BLaER1 treated with 17β-estradiol and CSF1 and Interleukin-3, amounts not matched to agents 10 nM and 100 nM (cell line): Measurements from ENCODE around the gene PGAP6.

Experiments
- H3K27ac ChIP-seq, 11 experiments: shearing (Covaris generic); formaldehyde crosslinking; 2 replicates each; pipeline ENCODE4 v1.8.1; 2022
- H3K27me3 ChIP-seq, 11 experiments: shearing (Covaris generic); formaldehyde crosslinking; 2 replicates each; pipeline ENCODE4 v1.8.1; 2022
- H3K36me3 ChIP-seq, 11 experiments: shearing (Covaris generic); formaldehyde crosslinking; 2 replicates each; pipeline ENCODE4 v1.8.1; 2022
- H3K4me1 ChIP-seq, 10 experiments: shearing (Covaris generic); formaldehyde crosslinking; 2 replicates each; pipeline ENCODE4 v1.8.1; 2022
- H3K4me2 ChIP-seq, 11 experiments: shearing (Covaris generic); formaldehyde crosslinking; 2 replicates each; pipeline ENCODE4 v1.8.1; 2022
- H3K4me3 ChIP-seq, 10 experiments: shearing (Covaris generic); formaldehyde crosslinking; 2 replicates each; pipeline ENCODE4 v1.8.1; 2022
- H3K9ac ChIP-seq, 11 experiments: shearing (Covaris generic); formaldehyde crosslinking; 2 replicates each; pipeline ENCODE4 v1.8.1; 2022
- H3K9me3 ChIP-seq, 11 experiments: shearing (Covaris generic); formaldehyde crosslinking; replicated peaks in 1 of 11; 2 replicates each; pipeline ENCODE4 v1.8.1; 2022
- H4K20me1 ChIP-seq, 11 experiments: shearing (Covaris generic); formaldehyde crosslinking; 2 replicates each; pipeline ENCODE4 v1.8.1; 2022
- Cebpa-rat ChIP-seq, 11 experiments: shearing (Covaris generic); IDR thresholded peaks; 2 replicates each; pipeline ENCODE4 v1.8.1; 2022

PGAP6 gene

GRCh38 chr16:405548-406506, 24.0 kb upstream of the PGAP6 start:
- H3K9ac ChIP-seq = peak overlapping the region in 10 of 11 experiments; percentile 14 to 56 (median 44); a peak in 10 of 22 replicates
- H3K4me3 ChIP-seq = no peak overlapping the region
- no peak overlapping the region; a peak in 1 of 22 replicates for H3K27ac ChIP-seq
- no peaks in the 10 kb centered on the region for H4K20me1 ChIP-seq
- peaks cover 0 to 5% (median 0%) of the 10 kb centered on the region in 11 experiments; a peak in 2 of 22 replicates for H3K36me3 ChIP-seq
- no peaks in the 10 kb centered on the region; a peak in 1 of 22 replicates for H3K27me3 ChIP-seq
- H3K4me2 ChIP-seq = peak overlapping the region; percentile 17 to 74 (median 59); a peak in 18 of 22 replicates
- TF ChIP-seq Cebpa-rat (IDR thresholded peaks at IDR 0.05) = no peak
- no peaks in the 10 kb centered on the region for H3K9me3 ChIP-seq
- H3K4me1 ChIP-seq = peaks cover 18 to 58% (median 50%) of the 10 kb centered on the region in 10 experiments

GRCh38 chr16:404971-405486, 23.3 kb upstream of the PGAP6 start:
- Histone ChIP-seq H3K9ac (peak overlapping the region in 8 of 11 experiments; percentile 10 to 49 (median 38); a peak in 8 of 22 replicates), H3K9me3 (no peaks in the 10 kb centered on the region), H3K27ac (no peak overlapping the region), H3K4me3 (no peak overlapping the region), H3K4me2 (peak overlapping the region in 10 of 11 experiments; percentile 17 to 74 (median 60); a peak in 15 of 22 replicates), H3K4me1 (peaks cover 22 to 58% (median 50%) of the 10 kb centered on the region in 10 experiments), H3K27me3 (no peaks in the 10 kb centered on the region; a peak in 1 of 22 replicates), H3K36me3 (peaks cover 0 to 9% (median 1%) of the 10 kb centered on the region in 11 experiments; a peak in 11 of 22 replicates), H4K20me1 (peaks cover 0 to 6% (median 2%) of the 10 kb centered on the region in 11 experiments; a peak in 3 of 22 replicates)
- no peak for TF ChIP-seq Cebpa-rat (IDR thresholded peaks at IDR 0.05)

GRCh38 chr16:401468-402348, 19.9 kb upstream of the PGAP6 start, which contains the start of gene DECR2:
TSS of gene DECR2 (plus strand) at chr16:401885. CDS start at chr16:401964, 79 bp downstream.
- H3K4me1 ChIP-seq = peaks cover 38 to 63% (median 60%) of the 10 kb centered on the region in 10 experiments
- peak within 1 kb of the TSS; percentile 73 to 96 (median 86) for H3K4me3 ChIP-seq
- H3K36me3 ChIP-seq = peaks cover 9 to 22% (median 17%) of the 10 kb centered on the region in 11 experiments; a peak in 19 of 22 replicates
- no peak for TF ChIP-seq Cebpa-rat (IDR thresholded peaks at IDR 0.05)
- no peaks in the 10 kb centered on the region for H3K9me3 ChIP-seq
- peak within 1 kb of the TSS; percentile 81 to 95 (median 88) for H3K9ac ChIP-seq
- H3K27me3 ChIP-seq = no peaks in the 10 kb centered on the region
- H3K27ac ChIP-seq = peak within 1 kb of the TSS; percentile 74 to 92 (median 86)
- peaks cover 5 to 28% (median 24%) of the 10 kb centered on the region in 11 experiments; a peak in 17 of 22 replicates for H4K20me1 ChIP-seq
- H3K4me2 ChIP-seq = peak within 1 kb of the TSS; percentile 78 to 97 (median 92)

GRCh38 chr16:400061-400591, 18.3 kb upstream of the PGAP6 start:
- TF ChIP-seq Cebpa-rat (IDR thresholded peaks at IDR 0.05) = no peak
- peak overlapping the region; percentile 78 to 97 (median 92) for H3K4me2 ChIP-seq
- H3K27me3 ChIP-seq = no peaks in the 10 kb centered on the region
- peaks cover 9 to 22% (median 17%) of the 10 kb centered on the region in 11 experiments; a peak in 19 of 22 replicates for H3K36me3 ChIP-seq
- peaks cover 5 to 28% (median 24%) of the 10 kb centered on the region in 11 experiments; a peak in 17 of 22 replicates for H4K20me1 ChIP-seq
- peak overlapping the region; percentile 81 to 95 (median 88); a peak in 21 of 22 replicates for H3K9ac ChIP-seq
- peaks cover 42 to 62% (median 57%) of the 10 kb centered on the region in 10 experiments for H3K4me1 ChIP-seq
- H3K27ac ChIP-seq = peak overlapping the region in 10 of 11 experiments; percentile 72 to 90 (median 82); a peak in 17 of 22 replicates
- H3K9me3 ChIP-seq = no peaks in the 10 kb centered on the region
- peak overlapping the region; percentile 73 to 96 (median 86); a peak in 19 of 20 replicates for H3K4me3 ChIP-seq

GRCh38 chr16:399340-400019, 17.7 kb upstream of the PGAP6 start:
- H4K20me1 ChIP-seq = peaks cover 5 to 28% (median 24%) of the 10 kb centered on the region in 11 experiments; a peak in 17 of 22 replicates

GRCh38 chr16:398561-399339, 17.0 kb upstream of the PGAP6 start:
- peak overlapping the region; percentile 40 to 95 (median 90) for H3K4me2 ChIP-seq
- H3K36me3 ChIP-seq = peaks cover 9 to 22% (median 17%) of the 10 kb centered on the region in 11 experiments; a peak in 19 of 22 replicates
- H3K27me3 ChIP-seq = no peaks in the 10 kb centered on the region
- peaks cover 42 to 60% (median 54%) of the 10 kb centered on the region in 10 experiments for H3K4me1 ChIP-seq
- no peaks in the 10 kb centered on the region for H3K9me3 ChIP-seq
- peaks cover 5 to 28% (median 24%) of the 10 kb centered on the region in 11 experiments; a peak in 17 of 22 replicates for H4K20me1 ChIP-seq
- H3K4me3 ChIP-seq = no peak overlapping the region
- TF ChIP-seq Cebpa-rat (IDR thresholded peaks at IDR 0.05) = no peak
- peak overlapping the region in 6 of 11 experiments; percentile 19 to 83 (median 30); a peak in 4 of 22 replicates for H3K27ac ChIP-seq
- peak overlapping the region in 10 of 11 experiments; percentile 11 to 95 (median 54); a peak in 18 of 22 replicates for H3K9ac ChIP-seq

More at GRCh38 chr16:399340-400019, 17.7 kb upstream of the PGAP6 start:
- Histone ChIP-seq H3K36me3 (peaks cover 9 to 22% (median 17%) of the 10 kb centered on the region in 11 experiments; a peak in 19 of 22 replicates), H3K4me1 (peaks cover 42 to 60% (median 54%) of the 10 kb centered on the region in 10 experiments), H3K27ac (peak overlapping the region in 3 of 11 experiments; percentile 83 to 90 (median 87); a peak in 4 of 22 replicates), H3K4me3 (peak overlapping the region in 4 of 10 experiments; percentile 73 to 95 (median 92); a peak in 3 of 20 replicates), H3K27me3 (no peaks in the 10 kb centered on the region), H3K9ac (peak overlapping the region in 10 of 11 experiments; percentile 23 to 95 (median 87); a peak in 12 of 22 replicates), H3K4me2 (peak overlapping the region; percentile 78 to 97 (median 92); a peak in 21 of 22 replicates), H3K9me3 (no peaks in the 10 kb centered on the region)
- TF ChIP-seq Cebpa-rat (IDR thresholded peaks at IDR 0.05) = no peak
